Stimulated activated CD8-positive, alpha-beta memory T cell treated with anti-CD3 and anti-CD28 coated beads, Interleukin-2, amount 100 ng/mL, for 1 hour (primary cell): ENCODE measurements around the gene MAP3K13.

Experiments used
- DNase-seq, 2 donors: peaks; one replicate each; pipeline ENCODE4 v3.0.0-alpha.2; 2020; ENCODE audit warnings: low read depth in 2 of 2

MAP3K13 gene

DNA sequence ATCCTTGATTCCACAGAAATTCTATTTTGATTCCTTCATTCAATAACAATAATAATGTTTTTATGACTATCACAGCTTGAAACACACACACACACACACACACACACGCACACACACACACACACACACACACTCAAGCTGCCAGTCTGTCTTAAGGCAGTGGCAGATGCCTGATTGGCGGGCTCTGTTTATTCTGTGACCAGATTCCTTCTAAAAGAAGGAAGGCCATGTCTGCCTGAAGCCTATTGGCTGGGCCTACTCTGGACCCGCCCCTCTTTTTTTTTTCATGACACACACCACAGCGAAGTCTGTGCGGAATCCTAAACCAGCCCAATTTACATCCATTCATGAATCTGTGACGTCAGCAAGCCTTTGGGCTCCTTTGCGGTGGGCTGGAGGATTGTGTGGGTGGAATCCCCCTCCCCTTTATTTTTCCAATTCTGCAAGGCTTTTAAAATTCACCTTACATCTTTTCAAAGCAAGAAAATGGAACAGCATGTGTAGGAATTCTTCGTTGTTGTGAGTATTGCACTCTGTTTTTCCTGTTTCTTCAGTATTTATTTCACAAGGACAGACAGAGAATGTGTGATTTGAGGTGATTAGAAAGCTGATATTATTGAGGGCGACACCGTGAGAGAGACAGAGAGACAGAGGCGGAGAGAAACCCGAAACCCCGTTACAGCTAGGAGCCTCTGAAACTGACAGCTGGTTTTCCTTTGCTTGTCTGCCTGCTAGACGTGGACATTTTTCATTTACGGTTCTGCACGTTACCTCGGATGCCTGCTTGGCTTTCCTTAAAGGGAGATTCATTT is at the start of gene MAP3K13:
MAP3K13 (plus strand) TSS at position 287 of the 812 bp plus-strand sequence. CDS start 65,446 bp downstream, outside the sequence.
- DNase-seq = no peak

DNA sequence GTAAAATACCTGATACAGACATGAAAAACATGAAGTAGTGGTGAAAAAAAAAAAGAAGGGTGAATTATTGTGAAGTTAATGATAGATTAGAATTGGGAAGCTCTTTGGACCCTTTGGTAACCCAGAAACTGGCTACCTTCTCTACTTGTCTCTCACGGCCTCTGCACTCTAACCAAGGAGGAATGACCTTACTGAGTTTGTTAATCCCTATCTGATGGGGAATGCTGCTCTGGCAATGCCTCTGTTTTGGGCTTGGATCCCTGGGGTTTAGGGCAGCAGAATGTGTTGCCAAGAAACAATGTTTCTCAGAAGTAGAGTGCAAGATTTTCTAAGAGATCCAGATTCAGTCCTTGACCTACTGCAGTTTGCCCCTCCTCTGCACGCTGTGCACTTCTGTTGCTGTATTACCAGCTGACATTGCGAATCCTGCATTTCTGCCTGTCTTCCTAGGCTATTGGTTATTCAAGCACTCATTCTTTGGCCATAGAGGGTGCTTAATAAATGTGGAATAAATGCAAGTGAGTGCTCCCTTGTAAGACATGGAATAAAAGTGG is 49.2 kb upstream of the MAP3K13 start:
- no peak for DNase-seq

DNA sequence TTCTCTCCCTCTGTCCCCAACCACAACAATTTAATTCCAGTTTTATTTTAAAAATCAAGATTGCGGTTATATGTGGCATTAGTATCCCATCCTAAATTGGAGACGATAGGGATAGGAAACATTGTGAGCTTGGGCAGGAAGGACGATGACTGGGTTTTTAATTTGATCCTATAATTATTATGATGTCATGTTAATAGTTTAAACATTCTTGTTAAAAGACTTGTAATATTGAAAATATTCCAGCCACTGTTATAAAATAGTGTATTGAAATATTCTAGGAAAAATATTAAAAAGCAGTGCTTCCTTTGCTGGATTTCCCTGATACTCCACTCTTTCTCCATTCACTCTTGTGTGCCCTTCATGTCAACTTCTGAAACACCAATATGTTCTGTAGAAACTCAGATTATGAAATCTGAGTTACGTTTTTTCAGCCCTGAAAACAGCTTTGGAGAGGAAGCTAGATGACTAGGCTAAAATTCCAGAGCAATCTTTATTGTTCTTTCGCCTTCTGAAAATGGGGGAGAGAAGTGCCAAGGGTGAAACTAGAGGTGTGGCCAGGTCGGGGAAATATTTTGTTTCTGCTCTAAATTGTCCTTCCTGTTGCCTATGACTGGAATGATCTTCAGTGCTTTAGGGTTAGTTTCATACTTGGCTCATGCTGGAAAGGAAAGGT is 46.1 kb upstream of the MAP3K13 start:
- no peak for DNase-seq

DNA sequence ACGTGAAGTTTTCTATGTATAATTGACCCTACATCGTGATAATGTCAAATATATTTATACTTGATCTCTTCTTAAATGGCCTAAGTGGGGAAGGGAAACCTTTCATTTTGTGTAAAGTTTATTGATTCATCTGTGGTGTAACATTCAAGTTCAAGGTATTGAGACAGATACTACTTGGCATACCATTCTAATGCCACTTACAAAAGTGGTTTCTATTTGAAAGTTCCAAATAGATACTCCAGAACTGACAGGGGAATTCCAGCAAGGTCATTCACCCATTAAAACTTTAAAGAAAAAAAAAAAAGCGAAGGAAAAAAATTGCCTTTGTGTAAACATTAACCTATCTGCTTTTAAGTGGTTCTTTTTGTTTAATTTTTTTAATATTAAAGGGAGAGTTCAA is 45.3 kb upstream of the MAP3K13 start:
- DNase-seq = no peak

DNA sequence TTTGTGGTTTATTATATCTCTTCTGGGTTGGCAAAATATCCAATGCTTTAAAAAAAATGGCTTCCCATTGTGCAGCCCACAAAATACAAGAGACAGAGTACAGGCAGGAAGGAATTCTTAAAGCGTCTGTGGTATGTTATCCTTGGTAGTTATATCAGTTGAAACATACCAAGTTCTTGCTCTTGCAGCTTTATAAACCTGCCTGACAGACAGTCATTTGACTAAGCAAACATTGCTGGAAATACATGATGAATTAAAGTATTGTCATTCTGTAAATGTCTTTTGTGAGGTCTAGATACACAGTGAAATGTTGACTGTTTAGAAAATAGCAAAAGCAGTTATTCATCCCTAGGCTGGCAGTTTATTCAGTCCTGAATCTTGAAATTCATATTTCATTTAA is 44.8 kb upstream of the MAP3K13 start:
- no peak for DNase-seq

- DNase-seq = no peak
Observed at GRCh38 chr3:185319801-185320200, 43.1 kb upstream of the MAP3K13 start.

DNA sequence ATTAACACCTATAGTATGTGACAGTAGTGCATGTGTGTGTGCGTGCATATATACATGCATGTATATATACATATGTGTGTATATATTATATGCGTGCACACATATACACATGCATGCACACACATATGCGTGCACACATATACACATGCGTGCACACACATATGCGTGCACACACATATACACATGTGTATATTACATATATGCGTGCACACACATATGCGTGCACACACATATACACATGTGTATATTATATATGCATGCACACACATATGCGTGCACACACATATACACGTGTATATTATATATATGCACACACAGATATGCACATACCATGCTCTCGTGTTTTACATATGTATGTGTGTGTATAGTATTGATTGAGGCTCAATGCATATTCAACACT is 42.0 kb upstream of the MAP3K13 start:
- DNase-seq = no peak

DNA sequence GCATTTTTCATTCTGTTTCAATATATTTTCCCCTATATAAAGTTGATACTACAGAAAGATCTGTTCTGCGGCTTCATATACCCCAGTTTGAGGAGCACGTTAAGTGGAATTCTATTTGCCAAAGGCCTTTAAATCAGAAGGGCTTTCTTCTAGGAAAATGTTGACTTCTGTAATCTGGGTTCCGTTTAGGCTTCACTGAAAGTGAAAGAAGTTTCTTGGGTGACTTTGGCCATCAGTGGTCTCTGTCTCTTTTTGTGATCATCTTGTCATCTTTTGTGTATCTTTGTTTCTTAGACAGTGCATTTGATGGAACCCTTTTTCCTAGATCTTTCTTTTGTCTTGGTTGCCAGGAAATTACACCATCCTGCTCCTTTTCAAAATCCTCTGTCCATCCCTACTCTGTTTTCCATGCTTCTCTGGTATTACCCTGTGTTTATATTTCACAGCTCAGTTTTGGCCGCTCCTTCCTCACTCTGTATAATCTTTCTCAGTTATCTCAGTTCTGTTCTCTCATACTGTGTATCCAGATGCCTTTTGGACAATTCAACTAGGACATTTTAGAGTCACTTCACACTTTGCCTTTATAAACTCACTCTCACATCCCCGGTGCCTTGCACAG is 40.7 kb upstream of the MAP3K13 start:
- DNase-seq = no peak

DNA sequence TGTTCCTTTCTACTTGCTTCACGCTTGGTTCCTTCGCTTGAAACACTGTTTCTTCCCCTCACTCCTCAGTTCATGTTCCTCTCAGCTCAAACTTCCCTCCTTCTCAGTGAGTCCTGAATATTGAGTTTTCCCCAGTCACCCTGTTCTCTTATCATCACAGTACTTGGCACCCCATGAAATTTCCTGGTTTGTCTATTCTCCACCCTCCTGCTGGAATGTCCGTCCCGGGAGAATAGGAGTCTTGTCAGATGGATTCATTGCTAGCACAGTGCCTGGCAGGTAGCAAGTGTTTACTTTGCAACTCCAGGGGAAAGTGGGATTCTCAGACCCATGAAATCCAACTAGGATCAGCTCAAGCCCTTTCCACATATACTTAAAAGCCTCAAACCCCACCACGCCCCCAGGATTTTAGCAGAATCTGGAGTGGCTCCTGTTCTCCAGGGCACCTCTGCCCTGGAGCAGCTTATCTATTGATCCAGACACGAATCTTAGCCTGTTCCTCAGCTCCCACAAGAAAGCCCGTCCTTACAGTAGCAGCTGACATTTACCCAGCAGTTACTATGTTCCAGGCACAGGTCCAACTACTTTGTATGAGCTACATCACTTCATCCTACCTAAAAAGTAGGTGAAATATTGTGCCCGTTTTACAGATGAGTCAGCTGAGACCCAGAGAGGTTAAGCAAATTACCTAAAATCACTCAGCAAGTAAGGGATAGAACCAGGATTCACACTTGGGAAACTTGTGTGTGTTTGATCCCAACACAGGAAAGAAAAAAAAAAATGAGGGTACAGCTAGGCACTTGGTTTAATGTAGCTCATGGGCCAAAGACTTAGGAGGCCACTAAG is 36.8 kb upstream of the MAP3K13 start:
- no peak for DNase-seq

GRCh38 chr3:185327062-185327461 is 35.9 kb upstream of the MAP3K13 start:
- no peak for DNase-seq

DNA sequence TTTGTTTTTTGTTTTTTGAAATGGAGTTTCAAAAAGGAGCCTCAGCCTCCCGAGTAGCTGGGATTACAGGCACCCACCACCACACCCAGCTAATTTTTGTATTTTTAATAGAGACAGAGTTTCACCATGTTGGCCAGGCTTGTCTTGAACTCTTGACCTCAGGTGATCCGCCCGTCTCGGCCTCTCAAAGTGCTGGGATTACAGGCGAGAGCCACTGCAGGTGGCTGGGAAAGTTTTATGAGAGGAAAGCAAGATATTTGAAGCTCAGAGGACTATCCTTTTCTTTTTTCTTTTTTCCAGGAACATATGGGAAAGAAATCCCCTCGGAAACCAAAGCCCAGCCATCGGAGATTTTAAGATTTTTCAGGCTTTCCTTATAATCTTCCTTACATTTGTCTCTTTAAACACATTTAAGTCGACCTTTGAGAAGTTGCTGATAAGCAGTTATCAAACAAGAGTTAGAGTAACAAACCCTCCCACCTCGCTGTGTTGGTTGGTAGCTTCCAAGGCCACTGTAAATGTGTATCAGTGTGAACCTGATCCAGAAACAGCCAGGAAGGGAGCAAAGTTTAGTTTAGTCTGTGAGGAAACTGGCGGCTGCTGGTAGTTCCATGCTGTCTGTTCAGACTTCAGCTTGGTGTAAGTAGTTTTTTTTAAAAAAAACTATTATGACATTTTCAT is 34.5 kb upstream of the MAP3K13 start:
- no peak for DNase-seq

DNA sequence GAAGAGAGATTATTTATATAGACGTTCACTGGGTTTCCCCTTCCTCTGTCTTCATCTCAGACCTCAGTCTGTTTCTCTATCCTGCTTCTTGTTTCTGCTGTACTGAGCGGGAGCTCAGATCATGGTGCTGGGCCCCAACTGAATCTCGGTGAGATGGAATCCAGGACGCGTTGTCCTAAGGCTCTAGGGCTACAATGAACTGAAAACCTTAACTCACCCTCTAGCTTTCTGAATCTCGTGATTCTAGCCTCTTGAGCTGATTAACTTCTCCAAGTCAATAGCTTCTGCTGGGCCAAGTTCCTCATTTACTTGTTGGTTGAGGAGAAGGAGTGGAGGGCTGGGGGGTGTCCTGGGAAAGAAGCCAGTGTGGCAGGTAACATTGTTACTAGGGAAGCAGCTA is 32.7 kb upstream of the MAP3K13 start:
- DNase-seq = no peak

GRCh38 chr3:185330644-185331043 is 32.3 kb upstream of the MAP3K13 start:
- DNase-seq = no peak

DNA sequence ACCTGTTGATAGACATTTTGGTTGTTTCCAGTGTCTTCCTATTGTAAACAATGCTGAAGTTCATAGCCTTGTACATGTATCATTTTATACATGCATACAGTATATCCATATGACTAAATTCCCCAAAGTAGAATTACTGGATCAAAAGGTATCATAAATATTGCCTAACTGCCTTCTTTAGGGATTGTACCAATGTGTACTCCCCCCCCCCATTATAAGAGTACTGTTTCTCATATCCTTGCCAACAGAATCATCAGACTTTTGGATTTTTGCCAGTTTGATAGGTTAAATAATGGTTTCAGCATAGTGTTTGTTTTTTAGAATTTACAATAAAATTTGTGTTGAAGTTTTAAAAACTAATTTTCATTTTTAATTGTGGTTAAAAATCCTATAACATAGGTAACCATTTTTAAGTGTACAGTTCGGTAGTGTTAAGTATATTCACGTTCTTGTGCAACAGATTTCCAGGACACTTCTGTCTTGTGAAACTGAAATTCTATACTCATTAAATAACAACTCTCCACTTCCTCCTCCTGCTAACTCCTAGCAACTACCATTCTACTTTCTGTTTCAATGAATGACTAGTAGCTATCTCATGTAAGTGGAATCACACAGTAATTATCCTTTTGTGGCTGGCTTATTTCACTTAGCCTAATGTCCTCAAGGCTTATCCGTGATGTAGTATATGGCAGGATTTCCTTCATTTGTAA is 30.8 kb upstream of the MAP3K13 start:
- no peak for DNase-seq

GRCh38 chr3:185335799-185336198 is 27.1 kb upstream of the MAP3K13 start:
- DNase-seq = no peak

DNA sequence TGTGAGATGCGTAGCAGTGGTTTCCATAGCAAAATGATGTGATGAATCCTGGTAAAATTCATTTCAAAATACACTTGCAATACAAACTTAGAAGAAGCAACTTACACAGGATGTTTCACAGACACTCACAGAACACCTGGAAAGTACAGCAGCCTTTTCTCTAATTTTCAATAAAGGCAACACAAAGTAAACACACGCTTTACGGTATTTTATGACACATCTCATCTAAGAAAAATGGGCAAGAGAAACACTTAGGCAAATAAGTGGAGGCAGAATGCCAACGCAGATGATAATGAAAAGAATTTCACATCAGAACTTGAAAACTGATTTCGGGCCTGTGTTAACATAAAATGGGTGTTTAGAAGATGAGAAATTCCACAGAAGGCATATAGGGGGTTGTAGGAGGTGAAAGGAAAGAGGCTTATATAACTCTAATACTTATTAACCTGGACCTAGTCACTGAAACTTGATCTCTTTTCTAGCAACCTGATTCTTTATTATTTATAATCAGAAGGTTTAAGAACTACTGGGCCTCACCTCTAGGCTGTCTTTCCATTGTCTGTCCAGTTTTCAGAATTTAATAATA is 25.6 kb upstream of the MAP3K13 start:
- no peak for DNase-seq

DNA sequence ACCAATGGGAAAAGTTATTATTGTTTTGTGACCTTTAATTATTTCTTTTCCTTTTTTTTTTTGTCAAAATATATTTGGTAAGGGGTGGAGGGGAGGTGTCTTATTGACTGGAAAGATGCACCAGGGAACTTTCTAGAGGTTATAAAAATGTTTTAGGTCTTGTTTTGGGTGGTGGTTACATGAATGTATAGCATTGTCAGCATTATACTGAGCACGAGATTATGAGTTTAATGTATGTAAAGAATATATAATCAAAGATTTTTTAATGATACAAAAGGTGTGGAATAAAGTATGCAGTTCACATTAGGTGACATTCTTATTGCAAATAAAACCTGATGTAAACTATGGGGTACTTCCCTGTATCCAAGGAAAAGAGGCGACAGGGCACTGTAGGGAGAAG is 23.0 kb upstream of the MAP3K13 start:
- DNase-seq = no peak

DNA sequence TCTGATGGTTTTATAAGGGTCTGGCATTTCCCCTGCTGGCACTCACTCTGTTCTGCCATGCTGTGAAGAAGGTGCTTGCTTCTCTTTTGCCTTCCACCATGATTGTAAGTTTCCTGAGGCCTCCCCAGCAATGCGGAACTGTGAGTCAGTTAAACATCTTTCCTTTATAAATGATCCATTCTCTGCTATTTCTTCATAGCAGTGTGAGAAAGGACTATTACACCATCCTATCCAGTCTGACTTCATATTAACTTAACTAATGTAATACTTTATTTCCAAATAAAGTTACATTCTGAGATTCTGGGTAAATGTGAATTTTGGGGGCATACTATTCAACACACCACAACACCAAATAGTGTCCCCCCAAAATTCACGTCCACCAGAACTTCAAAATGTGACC is 22.2 kb upstream of the MAP3K13 start:
- DNase-seq = no peak

DNA sequence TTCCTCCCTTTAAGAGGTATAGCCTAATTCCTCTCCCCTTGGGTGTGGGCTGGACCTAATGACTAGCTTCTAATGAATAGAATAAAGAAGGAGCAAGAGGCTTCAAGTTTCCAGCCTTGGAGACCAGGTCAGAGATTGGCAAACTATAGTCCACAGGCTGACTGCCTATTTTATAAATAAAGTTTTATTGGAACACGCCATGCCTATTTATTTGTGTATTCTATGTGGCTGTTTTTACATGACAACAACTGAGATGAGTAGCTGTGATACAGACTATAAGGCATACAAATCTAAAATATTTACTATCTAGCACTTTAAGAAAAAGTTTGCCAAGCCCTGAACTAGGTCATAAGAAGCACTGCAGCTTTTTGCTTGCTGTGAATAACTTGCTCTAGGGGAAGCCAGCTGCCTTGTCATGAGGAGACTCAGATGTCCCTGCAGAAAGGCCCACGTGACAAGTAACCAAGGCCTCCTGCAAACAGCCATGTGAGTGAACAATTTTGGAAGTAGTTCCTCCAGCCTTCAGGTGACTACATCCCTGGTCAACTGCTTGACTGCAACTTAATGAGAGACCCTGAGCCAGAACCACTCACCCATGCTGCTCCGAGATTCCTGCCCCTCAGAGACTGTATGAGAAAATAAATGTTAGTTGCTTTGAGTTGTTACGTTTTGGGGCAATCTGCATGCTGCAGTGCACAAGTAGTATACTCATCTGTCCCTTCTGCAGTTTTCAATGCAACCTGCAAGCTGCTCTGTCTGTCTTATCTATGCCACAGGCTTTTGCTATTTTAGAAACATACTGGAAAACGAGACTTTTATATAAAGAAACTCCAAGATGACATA is 21.1 kb upstream of the MAP3K13 start:
- DNase-seq = no peak
